Measurements from ENCODE around the gene CREG2. TPM values are rescaled to one million over a fixed set of nuclear protein-coding genes. Genes with fewer than 3 reads are reported as not detected.
A peak's percentile ranks its signal among the peaks of the same experiment; 100 is the strongest.

CREG2 gene
- total and polyA plus RNA-seq, 2 donors (not counting 1 experiment from before 2014, with no cell fraction given) = 0.08 to 0.50 TPM

DNA sequence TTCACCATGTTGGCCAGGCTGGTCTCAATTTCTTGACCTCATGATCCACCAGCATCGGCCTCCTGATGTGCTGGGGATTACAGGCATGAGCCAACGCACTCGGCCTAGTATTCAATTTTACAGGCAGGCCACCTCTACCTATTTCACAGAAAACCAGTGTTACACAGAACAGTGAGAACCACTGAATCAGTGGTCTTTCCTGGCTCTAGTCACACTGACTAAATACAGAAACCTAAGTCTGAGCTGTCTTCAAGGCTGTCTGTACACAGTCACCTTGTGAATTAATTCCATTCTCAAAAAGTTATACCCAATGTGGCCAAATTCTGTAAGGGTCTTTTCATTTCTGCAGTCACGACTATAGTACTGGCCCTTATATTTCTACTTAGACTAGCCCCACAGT lies 82.3 kb downstream of the CREG2 start:
- H3K27ac ChIP-seq (ENCODE audit: insufficient read depth, low read length) = no peak overlapping the region
- no peaks in the 10 kb centered on the region for H3K27me3 ChIP-seq (ENCODE audit: control insufficient read depth, insufficient read depth, low read length)
- peaks cover 9% of the 10 kb centered on the region for H3K4me1 ChIP-seq (ENCODE audit: control insufficient read depth, extremely low read depth, insufficient read depth, low read length)
- H3K9ac ChIP-seq (ENCODE audit: insufficient read depth, low read length) = no peak overlapping the region
- no peaks in the 10 kb centered on the region for H3K9me3 ChIP-seq (ENCODE audit: control insufficient read depth, insufficient read depth, low read depth, low read length)
- DNase-seq (ENCODE audit: low read depth in 2 of 2) = no peak
- TF ChIP-seq, protein P1, sequence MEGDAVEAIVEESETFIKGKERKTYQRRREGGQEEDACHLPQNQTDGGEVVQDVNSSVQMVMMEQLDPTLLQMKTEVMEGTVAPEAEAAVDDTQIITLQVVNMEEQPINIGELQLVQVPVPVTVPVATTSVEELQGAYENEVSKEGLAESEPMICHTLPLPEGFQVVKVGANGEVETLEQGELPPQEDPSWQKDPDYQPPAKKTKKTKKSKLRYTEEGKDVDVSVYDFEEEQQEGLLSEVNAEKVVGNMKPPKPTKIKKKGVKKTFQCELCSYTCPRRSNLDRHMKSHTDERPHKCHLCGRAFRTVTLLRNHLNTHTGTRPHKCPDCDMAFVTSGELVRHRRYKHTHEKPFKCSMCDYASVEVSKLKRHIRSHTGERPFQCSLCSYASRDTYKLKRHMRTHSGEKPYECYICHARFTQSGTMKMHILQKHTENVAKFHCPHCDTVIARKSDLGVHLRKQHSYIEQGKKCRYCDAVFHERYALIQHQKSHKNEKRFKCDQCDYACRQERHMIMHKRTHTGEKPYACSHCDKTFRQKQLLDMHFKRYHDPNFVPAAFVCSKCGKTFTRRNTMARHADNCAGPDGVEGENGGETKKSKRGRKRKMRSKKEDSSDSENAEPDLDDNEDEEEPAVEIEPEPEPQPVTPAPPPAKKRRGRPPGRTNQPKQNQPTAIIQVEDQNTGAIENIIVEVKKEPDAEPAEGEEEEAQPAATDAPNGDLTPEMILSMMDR (conservative IDR thresholded peaks at IDR 0.05 in 1 of 2, IDR thresholded peaks at IDR 0.05 in 1 of 2; ENCODE audit: low read depth in 1 of 2, low read length in 2 of 2) = no peak
- no peak for TF ChIP-seq EZH2 (IDR thresholded peaks at IDR 0.05; ENCODE audit: low read length, missing control alignments)
- H3K4me2 ChIP-seq (ENCODE audit: extremely low read depth, insufficient read depth, low read length) = no peak overlapping the region
- peak overlapping the region in 1 of 4 experiments; percentile 75 for H3K4me3 ChIP-seq (replicated peaks in 1 of 4; ENCODE audit: control extremely low read depth in 1 of 4, insufficient read depth in 1 of 4, low read depth in 3 of 4, low read length in 4 of 4)
- peaks cover 2% of the 10 kb centered on the region for H4K20me1 ChIP-seq (ENCODE audit: control insufficient read depth, extremely low read depth, insufficient read depth, low read length)
- H2AFZ ChIP-seq (ENCODE audit: low read length) = no peak overlapping the region
- peaks cover 79% of the 10 kb centered on the region for H3K79me2 ChIP-seq (ENCODE audit: control insufficient read depth, insufficient read depth, low read length)
- H3K36me3 ChIP-seq (ENCODE audit: control insufficient read depth, insufficient read depth, low read length) = peaks cover 2% of the 10 kb centered on the region

DNA sequence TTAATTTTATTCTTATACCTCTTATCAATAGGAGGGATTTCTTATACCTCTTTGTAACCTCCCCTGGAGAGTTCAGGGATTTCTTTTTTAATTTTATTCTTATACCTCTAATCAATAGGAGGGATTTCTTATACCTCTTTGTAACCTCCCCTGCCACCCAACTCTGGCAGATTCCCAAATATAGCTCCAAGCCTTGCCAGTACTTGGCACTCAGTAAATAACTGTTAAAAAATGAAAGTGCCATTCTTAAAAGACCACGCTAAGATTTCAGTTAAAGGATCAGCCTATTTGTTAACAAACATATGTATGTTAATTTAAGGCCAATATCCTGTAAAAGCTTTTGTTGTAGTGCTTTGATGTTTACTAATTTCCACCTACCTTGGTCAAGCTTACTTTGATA lies 83.6 kb downstream of the CREG2 start:
- Histone ChIP-seq H3K9me3 (ENCODE audit: control insufficient read depth, insufficient read depth, low read depth, low read length) (no peaks in the 10 kb centered on the region), H3K4me1 (ENCODE audit: control insufficient read depth, extremely low read depth, insufficient read depth, low read length) (peaks cover 9% of the 10 kb centered on the region), H3K9ac (ENCODE audit: insufficient read depth, low read length) (no peak overlapping the region), H2AFZ (ENCODE audit: low read length) (no peak overlapping the region), H4K20me1 (ENCODE audit: control insufficient read depth, extremely low read depth, insufficient read depth, low read length) (peaks cover 2% of the 10 kb centered on the region), H3K4me2 (ENCODE audit: extremely low read depth, insufficient read depth, low read length) (no peak overlapping the region), H3K27ac (ENCODE audit: insufficient read depth, low read length) (no peak overlapping the region), H3K27me3 (ENCODE audit: control insufficient read depth, insufficient read depth, low read length) (no peaks in the 10 kb centered on the region), H3K36me3 (ENCODE audit: control insufficient read depth, insufficient read depth, low read length) (peaks cover 2% of the 10 kb centered on the region), H3K4me3 (replicated peaks in 1 of 4; ENCODE audit: control extremely low read depth in 1 of 4, insufficient read depth in 1 of 4, low read depth in 3 of 4, low read length in 4 of 4) (no peak overlapping the region), H3K79me2 (ENCODE audit: control insufficient read depth, insufficient read depth, low read length) (peaks cover 91% of the 10 kb centered on the region)
- TF ChIP-seq, protein P1 (conservative IDR thresholded peaks at IDR 0.05 in 1 of 2, IDR thresholded peaks at IDR 0.05 in 1 of 2; ENCODE audit: low read depth in 1 of 2, low read length in 2 of 2) = no peak
- TF ChIP-seq EZH2 (IDR thresholded peaks at IDR 0.05; ENCODE audit: low read length, missing control alignments) = no peak
- no peak for DNase-seq (ENCODE audit: low read depth in 2 of 2)

- Histone ChIP-seq H3K9ac (ENCODE audit: insufficient read depth, low read length) (no peak overlapping the region), H2AFZ (ENCODE audit: low read length) (no peak overlapping the region), H3K4me3 (replicated peaks in 1 of 4; ENCODE audit: control extremely low read depth in 1 of 4, insufficient read depth in 1 of 4, low read depth in 3 of 4, low read length in 4 of 4) (no peak overlapping the region), H3K4me1 (ENCODE audit: control insufficient read depth, extremely low read depth, insufficient read depth, low read length) (peaks cover 9% of the 10 kb centered on the region), H3K36me3 (ENCODE audit: control insufficient read depth, insufficient read depth, low read length) (peaks cover 2% of the 10 kb centered on the region), H3K9me3 (ENCODE audit: control insufficient read depth, insufficient read depth, low read depth, low read length) (no peaks in the 10 kb centered on the region), H3K4me2 (ENCODE audit: extremely low read depth, insufficient read depth, low read length) (no peak overlapping the region), H4K20me1 (ENCODE audit: control insufficient read depth, extremely low read depth, insufficient read depth, low read length) (peaks cover 2% of the 10 kb centered on the region), H3K27ac (ENCODE audit: insufficient read depth, low read length) (no peak overlapping the region), H3K79me2 (ENCODE audit: control insufficient read depth, insufficient read depth, low read length) (peaks cover 91% of the 10 kb centered on the region), H3K27me3 (ENCODE audit: control insufficient read depth, insufficient read depth, low read length) (no peaks in the 10 kb centered on the region)
- DNase-seq (ENCODE audit: low read depth in 2 of 2) = no peak
- TF ChIP-seq, protein P1 (conservative IDR thresholded peaks at IDR 0.05 in 1 of 2, IDR thresholded peaks at IDR 0.05 in 1 of 2; ENCODE audit: low read depth in 1 of 2, low read length in 2 of 2) = no peak
- no peak for TF ChIP-seq EZH2 (IDR thresholded peaks at IDR 0.05; ENCODE audit: low read length, missing control alignments)
Measured at GRCh38 chr2:101302016-101302415, 85.3 kb downstream of the CREG2 start.

Data from fibroblast of lung (primary cell).